ENCODE data around the gene RBM47.
"Not testable (repeated sequence)": the region's sequence is repeated elsewhere in the genome, so short reads cannot be mapped to it uniquely, and the experiment has no call there.

Gene RBM47

DNA sequence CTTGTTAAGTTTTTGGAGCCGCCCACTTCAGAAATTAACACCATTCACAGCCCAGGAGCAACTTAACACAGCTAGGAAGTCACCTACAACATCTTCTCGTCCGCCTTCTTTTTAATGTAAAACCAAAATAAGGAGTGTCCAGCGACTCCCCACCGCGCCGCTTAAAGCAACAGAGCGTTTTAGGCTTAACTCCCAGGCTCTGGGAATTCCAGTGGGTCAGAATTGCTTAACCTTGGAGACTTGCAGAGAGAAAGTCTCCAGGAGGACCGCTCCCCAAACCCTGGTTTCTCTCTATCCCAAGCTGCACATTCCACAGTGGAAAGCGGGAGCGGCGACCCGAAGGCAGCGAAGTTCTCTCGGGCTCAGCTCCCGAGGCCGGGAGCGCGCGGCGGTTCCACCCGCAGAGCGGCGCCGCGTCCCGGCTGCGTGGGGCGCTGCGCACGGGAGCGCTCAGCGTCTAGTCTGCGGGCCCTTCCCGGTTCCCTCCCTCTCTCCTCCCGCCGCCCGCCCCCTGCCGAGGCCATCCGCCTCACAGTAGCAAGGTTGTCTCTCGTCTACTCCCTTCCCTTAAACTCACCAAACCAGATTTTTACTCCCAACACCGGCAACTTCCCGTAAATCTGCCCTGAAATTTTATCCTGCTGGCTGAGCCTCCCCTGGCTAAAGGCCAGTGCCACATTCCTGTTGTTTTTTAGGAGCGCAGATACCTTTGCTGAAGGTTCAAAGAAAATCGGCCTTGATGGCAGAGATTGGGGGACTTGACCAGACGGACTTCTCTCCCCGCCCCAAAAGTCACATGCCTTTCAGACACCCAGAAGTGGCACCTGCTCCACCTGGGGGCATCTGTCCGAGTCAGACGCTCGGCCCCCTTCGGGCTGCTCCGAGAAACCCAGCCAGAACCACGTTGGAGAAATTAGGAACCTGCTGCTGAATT, at the start of gene RBM47:
Gene RBM47, minus strand, starts transcription at position 464 of the 934 bp plus-strand sequence. CDS start 190,971 bp downstream, outside the sequence.
- peak; percentile 83 for DNase-seq

DNA sequence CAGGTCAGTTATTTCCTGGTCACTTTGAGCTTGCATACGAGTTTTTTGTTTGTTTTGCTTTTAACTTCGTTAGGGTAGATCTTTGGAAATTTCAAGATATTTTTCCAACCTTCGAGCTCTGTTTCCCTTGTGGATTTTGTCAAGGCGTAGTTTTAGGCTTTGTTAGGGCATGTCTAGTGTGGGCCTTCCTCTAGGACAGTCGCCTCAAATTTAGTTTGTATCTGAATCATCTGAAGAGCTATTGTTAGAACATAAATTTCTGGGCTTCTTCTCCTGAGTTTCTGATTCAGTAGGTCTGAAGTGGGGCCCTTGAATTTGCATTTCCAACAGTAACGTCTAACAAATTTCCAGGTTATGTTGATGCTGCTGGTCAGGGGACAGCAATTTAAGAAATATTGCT, 48.8 kb upstream of the RBM47 start:
- DNase-seq = no peak

DNA sequence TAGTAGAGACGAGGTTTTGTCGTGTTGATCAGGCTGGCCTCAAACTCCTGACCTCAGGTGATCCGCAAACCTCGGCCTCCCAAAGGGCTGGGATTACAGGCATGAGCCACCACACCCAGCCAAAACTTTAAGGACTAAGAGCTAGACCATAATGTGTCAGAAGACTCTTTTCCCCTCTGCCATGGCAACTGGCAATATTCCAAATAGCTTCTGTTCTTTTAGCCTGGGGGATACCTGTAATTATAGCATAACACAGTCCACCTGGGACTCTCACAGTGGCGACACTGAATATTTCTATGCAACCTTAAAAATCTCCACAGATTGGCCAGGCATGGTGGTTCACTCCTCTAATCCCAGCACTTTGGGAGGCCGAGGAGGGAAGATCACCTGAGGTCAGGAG, 45.5 kb upstream of the RBM47 start:
- peak; percentile 16 for DNase-seq

DNA sequence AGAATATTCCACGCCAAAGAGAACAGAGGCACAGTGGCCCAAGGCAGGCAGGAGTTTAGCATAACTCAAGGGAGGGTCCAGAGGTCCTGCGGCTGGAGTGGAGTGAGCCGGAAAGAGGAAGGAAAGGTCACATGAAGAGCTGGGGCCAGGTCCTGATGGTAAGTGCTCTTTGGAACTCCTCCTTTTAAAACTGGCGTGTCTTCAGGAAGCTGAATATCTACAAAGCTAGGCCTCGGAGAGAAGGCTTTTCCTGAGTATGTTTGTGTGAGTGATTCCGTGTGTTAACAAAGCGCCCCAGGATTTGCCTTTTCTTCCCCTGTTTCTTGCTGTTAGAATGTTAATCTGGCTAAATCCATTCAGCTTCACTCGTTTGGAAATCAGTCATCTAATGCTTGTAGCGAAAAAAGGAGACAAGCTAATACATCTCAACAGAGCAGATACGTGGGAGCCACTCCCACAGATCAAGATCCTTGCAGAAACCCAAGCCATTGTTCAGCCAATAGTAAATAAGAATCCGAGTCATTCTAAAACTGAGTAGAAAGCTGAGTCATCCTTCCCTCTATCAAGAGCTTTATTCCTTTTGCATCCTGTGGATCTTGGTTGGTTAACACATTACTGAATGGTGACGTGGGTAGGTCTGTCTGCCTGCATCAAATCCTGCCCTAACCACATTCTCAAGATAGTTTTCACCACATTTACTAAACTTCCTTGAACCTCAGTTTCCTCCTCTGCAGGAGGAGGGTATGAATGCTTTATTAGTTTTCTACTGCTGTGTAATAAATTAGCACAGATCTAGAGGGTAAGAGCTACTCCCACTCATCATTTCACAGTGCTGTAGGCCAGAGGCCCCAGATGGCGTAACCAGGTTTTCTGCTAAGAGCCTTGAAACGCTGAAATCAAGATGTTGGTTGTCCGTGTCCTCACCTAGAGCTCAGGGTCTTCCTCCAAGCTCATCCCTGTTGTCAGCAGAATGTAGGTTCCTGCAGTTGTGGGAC, 43.2 kb upstream of the RBM47 start:
- DNase-seq = no peak

DNA sequence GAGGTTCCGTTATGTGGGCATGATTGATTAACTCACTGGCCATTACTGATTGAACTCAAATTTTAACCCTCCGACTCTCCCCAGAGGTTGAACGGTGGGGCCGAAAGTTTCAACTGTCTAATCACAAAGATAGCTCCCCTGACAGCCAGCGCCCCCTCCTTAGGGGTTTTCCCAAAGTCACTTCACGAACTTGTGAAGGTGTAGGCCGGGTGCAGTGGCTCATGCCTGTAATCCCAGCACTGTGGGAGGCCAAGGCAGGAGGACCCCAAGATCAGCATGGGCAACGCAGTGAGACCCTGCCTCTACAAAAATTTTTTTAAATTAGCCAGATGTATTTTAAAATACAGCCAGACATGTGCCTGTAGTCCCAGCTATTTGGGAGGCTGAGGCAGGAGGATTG, 39.8 kb upstream of the RBM47 start:
- DNase-seq = no peak

DNA sequence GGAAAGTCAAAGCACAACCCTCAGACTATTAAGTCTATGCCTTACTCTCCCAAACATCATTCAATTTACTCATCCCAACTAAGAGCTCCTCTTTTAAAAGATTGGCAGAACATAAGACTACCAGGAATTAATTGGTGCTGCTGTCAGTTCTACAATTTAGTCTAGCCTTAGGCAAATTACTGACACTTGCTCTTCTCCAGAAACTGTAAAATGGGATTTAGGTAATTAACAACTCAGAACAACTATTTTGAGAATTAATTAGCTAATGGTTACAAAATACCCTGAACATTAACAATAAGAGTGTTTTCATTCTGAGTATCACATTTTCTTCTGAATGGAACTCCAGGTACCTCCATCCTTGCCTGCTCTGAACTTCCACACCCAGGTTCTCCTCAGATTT, 36.2 kb upstream of the RBM47 start:
- no peak for DNase-seq

DNA sequence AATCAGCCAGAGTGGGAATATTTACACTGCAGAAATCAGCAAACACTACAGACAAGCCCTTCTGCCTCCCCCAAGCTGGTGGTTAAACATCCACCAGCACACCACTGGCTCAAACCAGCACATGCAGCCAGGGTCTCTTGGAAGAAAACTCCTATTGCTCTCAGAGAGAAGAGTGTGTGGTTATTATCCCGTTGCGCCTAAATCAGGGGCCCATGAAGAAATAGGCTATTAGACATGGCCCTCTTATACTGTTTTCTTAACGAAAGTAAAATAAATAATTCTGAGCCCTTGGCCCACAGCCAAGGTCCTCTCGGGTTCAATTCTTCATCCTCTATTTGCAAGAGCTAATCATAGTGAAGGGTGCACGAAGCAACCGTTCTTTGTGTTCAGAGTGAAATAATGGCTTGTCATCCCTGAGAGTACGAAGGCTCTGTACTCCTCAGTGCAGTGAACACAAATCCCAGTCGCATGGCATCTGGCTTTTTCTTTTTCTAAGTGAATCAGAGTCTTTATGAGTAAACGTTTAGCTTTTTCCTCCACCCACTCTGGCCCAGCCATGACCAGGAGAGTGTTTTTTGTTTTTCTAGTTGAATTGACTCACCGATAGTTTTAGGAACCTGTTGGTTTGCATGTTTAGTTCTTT, 33.4 kb upstream of the RBM47 start:
- no peak for DNase-seq

DNA sequence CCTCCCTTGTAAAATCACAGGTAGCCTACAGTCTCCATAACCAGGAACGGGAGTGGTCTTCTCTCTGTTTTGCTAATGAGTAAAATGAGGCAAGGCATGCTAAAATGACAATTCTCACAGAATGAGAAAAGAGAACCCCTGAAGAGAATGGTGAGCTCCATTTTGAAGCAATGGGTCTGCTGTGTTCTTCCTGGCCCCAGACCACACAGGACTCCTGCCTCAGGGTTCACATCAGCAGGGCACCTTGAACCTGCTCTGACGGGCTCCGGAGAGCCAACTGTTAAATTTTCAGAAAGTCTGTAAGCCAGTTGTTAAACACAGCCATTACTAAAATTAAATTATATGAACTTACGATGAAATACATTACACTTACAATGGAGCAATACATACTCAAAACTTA, 32.1 kb upstream of the RBM47 start:
- no peak for DNase-seq

DNA sequence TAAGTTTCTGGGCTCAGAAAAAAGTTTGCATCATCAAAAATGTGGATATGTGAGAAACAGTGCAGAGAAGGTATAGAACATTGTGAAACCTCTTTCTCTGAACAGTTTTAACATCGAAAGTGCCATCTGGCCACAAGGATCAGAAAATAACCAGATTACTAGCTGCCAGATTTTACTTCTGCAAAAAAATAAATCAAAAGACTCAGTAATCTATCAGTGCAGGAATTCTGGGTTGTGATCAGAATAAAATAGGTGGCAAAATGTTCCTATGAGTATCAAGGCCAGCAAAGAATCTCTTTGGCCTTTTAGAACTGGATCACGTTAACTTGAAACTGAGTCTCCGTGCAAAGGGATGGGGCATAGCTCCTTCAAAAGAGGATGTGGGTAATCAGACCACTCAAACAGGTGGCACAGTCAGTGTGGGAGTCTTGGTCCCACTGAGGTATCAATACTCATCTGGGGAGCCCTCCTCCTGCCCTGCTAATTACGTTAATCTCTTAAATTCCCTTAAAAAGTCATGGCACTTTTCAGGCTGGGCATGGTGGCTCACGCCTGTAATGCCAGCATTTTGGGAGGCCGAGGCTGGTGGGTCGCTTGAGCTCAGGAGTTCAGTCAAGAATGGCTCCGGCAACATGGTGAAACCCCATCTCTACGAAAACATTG, 26.7 kb upstream of the RBM47 start:
- DNase-seq = no peak

DNA sequence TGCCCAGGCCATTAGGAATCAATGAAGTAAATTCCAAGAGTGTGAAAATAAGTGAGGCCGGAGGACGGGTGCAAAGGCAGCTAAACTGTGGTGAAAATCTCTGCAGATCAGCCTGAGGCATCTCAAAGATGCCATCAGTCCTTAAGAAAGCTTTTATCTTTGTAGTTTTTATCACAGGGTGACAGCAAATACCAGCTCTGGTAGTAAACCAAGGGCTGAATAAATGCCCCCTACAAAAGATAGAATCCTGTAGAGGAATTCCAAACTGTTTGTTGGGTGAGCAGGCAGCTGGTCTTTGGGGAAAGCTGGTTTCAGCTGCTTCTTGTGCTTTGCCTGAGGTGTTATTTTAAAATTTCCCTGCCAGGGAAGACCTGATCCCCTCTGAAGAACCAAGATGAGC, 21.6 kb upstream of the RBM47 start:
- DNase-seq = no peak

DNA sequence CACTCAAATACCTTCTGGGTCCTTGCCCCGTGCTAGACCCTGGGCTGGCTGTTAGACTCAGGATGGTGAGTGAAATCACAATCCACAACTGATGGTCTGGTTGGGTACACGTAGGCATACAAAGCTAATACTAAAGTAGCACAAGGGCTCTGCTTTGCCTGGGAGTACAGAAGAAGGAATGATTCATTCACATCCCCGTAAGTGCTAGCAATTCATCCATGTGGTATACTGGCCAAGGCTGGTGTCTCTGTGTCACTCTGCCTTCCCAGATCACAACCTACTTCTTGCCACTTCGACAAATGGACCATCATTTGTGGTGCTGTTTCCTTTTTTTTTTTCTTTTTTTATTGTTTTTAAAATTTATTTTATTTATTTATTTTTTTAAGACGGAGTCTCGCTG, 19.7 kb upstream of the RBM47 start:
- DNase-seq = no peak

DNA sequence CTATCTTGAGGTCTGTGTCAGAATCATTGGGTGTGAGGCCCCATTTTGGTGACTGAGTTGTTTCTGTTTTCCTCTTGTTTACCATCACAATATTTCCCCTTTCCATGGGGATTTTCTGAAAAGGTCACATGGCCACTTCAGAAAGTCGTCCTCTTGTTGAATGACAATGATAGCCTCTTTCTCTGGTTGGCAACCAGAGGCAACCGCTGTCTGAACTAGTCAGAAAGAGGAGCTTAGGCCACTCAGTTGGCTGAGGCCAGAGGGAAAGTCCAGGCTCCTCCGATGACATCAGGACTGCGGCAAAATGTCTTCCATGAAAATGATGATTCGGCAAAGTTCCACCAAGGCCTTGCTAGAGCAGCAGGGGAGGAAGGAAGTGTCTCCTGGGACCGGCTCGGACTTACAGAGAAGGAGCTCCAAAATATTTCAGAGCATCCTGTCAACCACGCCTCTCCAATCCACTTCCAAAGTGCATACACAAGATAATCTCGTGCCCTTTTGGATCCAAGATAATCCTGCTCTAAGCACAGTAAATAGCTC, 19.1 kb upstream of the RBM47 start:
- DNase-seq = no peak

DNA sequence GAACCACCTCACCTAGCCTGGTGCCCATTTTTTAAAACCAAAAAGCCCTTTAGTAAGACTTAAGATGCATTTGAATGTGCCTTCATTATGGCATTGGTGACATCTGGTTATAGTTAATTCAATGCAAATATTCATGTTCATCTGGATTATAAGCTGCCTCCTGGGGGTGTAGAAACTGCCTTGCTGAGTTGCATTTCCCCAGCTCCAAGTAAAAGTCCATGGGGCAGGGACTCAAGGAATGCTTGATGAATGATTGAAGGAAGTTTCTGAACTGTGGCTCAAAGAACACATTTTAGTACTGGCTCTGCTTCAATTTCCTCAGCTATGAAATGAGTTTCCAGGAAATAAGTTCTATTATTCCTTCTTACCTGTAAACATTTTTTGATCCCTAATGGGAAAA, 18.5 kb upstream of the RBM47 start:
- DNase-seq = no peak

DNA sequence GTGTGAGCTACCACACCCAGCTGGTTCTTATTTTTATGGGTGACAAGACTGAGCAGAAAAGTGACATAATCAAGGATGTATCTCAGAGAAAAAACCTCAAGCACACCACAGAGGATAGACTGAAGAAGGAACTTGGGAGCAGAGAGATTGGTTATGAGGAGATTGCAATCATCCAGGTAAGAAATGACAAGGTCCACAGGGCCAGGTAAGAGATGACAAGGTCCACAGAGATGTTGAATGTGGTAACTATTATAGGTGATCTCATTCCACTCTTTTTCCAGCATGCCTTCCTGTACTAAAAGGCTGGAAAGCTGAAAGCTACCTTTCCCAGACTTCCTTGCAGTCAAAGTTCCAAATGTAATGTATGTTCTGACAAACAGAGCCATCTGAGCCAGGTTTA, 15.9 kb upstream of the RBM47 start:
- DNase-seq = no peak

DNA sequence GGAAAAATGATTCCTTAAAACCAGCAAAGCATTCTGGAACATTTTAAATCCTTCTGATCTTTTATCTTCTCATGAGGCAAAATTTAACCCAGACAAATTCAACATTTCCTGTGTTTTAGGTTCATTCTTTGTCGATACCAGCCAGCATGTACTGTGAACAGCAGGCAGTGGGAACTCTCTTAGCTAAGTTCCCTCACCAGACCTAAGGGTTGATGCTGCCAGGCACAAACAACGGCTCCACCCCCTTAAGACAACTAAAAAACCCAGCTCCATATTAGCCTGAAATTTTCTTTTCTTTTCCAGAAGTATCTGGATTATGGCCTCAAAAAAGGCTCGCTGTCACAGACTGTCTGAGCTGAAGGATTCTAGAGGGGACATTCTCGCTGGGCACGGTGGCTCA, 2.4 kb upstream of the RBM47 start:
- no peak for DNase-seq

DNA sequence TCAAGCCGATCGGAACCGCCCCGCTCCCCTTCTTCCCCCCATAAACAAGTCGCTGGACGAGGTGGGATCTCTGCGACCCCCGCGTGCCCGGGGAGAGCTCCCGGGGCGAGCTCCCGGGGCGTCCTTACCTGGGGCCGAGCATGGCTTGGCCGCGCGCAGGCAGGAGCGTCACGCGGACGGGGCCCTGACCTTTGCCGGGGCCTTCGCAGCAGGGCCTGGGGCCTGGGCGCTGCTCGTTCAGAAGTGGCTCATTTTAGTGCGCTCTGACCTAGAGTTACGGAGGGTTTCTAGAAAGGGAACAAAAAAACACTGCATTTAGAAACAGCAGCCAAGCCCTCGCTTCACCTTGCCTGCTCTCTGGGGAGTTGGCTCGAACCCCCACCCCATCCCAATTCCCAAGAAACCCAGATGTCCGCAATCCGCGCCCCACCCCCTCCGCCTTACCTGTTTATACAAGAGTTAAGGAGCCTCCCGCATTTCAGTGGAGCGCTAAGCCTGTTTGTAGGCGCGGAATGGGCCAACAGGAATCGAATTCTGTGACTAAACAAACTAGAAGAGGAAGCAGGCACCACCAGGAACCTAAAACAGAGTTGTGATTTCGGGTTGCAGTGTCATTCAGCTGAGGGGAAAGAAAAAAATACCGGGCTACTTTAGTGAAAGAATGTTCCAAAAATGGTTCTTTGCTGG, 814 bp upstream of the RBM47 start:
- no peak for DNase-seq

DNA sequence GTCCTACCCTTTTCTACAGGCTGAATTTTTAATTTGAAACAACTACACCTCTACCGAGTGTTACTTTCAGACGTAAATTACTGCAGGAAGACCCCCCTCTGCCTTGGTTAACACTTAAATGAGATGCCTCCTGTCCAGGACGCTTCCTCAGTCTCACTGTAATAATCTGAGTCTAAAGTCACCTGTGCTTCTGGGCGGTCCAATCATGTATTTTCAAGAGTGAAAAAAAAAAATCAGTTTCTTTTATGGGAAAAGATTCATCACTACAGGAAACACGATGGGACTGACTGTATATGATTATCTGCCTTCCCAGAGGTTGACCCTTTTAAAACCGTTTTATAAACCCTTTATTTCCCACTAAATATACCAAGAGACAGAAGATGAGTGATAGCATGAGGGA, 776 bp downstream of the RBM47 start:
- no peak for DNase-seq

DNA sequence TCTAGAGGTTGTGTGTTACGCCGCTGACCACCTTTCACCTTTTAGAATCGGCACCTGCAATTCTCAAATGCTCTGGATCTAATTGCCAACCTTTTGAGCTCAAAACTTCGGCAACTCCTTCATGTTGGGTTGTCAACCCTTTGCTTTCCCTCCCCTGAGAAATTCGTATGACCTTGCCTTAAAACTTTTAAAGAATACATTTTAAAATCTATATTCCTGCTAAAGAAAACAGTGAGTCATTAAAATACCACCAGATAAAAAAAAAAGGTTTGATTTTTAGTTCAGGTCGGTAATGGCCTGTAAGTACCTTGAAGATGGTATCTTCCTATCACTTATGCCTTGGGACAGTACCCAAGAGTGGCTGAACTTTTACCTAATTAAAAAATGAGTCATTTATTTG, 1.3 kb downstream of the RBM47 start:
- not testable (repeated sequence) for DNase-seq

DNA sequence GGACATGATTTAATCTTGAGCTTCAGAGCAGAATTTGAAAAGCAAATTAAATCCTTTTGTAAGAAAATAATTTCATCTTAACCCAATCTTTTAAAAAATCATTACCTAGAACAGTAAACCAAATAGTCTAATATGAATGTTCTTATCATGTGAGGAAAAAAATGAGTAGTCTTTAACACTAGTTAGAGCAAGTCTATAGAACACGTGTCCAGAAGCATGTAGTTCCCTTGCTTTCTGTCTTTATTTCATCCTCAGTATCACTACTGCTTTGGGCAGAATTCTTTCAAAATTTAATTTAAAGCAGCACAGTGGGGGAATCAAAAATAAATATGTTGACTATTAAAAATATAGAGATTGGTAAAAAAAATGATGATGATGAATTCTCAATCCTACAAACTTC, 2.1 kb downstream of the RBM47 start:
- DNase-seq = no peak

DNA sequence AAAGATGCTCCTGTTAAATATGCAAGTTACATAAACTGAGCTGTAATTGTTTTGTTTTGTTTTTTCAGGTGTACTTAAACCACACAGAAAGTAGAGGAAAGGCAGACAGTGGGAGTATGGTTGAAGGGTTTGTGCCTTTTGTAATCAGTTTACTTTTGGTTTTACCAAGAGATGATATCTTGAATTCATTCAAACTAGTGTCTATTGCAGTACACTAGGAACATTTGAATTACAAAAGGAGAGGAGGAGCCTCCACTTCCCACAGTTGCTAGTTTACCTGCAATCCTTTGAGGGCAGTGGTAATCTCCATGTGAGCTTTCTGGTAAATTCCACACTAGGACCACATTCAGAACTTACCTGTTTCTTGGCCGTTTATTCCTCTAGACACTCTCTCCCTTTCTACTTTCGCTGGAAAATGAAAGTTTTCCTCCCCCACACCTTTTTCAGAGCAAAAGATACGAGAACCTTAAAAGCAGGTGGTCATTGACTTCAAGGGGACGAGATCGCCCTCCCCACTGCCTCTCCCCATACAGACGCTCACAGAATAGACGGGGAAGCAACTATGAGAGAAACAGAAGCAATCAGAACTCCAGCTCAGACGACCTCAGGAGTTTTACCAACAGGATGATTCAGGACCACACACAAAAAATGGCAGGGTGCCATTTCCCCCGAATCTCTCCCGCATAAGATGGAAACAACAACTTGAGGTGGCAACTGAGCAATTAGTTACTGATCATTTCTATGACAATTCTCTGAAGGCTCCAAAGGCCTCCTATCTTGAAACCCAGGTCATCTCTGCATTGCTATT, 3.3 kb downstream of the RBM47 start:
- no peak for DNase-seq

DNA sequence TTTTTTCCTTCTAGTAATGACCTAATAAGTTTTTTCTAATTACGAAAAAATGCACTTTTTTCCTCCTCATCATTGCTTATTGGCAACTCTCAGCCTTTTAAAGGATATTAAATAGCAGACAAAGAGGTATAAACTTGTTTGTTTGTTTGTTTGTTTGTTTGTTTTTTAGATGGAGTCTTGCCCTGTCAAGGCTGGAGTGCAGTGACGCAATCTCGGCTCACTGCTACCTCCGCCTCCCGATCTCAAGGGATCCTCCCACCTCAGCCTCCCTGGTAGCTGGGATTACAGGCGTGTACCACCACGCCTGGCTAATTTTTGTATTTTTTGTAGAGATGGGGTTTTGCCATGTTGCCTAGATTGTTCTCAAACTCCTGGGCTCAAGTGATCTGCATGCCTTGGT, 6.0 kb downstream of the RBM47 start:
- DNase-seq = no peak

Measured in NCI-H1048 (cell line).